ENCODE data around the gene DACT3.

DNA sequence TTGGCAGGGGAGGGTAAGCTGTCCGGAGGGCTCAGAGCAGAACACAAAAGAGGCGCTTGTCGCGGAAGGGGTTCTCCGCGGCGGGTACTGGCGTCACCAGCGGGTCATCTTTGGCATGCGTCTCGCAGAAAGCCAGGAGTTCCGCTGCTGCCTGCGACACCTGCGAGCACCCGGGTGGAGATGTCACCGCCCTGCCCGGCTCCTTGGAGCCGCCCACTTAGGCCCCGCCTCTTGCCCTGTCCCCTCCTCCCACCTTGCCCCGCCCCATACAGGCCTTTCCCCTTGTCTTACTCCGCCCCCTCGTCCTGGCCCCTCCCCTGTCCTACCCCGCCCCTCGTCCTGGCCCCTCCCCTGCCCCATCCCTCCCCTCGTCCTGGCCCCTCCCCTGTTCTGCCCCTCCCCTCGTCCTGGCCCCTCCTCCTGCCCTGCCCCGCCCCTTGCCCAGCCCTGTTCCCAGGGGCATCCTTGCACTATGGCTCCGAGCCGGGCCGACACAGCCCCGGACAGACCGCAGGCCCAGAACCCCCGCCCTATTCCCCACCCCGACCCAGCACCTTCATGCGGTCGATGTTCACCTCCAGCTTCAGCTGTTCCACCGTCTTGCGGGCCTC lies 26.8 kb downstream of the DACT3 start:
- TF ChIP-seq POLR2A (IDR thresholded peaks at IDR 0.05) (no peak), CTCF (IDR thresholded peaks at IDR 0.05) (no peak)

All from lower leg skin (tissue), 3 donors.